ENCODE data around the gene RIPK4.

The RIPK4 gene

DNA sequence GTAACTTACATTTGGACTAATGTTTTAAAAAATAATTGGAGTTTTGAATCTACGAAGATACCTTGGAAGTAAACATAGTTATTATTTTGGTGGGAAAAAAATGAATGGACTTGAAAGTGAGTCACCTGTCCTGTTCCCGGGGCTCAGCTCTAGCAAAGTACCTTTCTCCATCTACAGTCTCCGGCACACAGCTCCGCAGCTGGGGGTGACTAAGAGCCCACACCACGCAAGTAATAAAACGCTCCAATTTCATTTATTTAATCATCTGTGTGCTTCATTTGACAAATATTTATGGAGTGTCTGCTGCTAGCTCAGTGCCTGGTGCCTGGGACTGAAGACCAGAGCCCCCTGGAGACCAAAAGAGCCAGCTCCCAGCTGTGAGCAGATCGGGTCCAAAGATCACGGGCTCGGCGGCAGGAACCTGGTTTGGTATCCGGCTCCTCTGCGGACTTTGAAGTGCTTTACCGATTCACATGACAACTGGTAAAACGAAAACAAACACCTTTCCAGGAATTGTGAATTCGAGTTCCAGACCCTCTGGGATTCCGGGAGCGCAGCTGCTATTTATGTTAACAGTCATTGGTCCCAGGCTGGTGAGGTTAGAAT lies 1.7 kb upstream of the RIPK4 start:
- peak; percentile 61 for DNase-seq

GRCh38 chr21:41767606-41768436 lies 969 bp upstream of the RIPK4 start:
- DNase-seq = no peak

- no peak for DNase-seq
These were observed 624 bp downstream of the RIPK4 start for GRCh38 chr21:41765973-41766882.

- DNase-seq = no peak
These were observed 1.4 kb downstream of the RIPK4 start for GRCh38 chr21:41765420-41765821.

DNA sequence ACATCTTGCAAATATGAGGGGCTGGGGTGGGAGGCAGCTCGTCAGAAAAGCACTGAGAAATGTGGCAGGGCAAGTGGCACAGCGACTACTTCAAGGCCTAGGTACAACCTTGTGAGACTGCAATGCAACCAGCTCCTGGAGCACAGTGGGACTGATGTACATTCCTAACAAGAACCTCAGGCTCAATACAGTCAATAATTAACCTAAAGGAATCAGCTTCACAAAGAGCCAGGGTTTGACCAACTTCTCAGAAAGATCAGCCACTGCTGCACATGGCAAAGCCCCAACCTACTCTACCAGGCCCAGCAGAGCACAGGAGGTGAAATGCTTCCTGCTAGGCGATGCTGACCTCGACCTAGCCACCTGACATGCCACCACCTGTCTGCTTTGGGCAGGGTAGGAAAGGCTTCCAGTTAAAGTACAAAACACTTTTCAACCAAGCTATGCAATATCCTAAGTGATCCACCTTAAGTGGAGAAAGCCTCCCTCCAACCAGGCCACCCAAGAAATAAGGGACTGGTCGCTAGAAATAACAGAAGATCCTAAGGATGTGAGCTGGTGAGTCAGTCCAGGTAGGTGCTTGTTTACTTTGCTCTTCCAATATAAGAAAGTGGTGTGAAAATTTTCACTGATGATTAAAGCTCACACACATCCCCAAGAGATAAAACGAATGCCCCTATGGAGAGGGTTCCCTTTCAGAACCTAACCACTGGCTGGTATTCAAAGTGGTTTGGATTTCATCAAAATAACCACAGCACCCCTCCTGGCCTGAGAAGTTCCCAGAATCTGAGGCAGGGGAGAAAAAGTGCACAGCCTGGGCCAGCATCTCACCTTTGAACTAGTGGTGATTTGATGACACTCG lies 2.1 kb downstream of the RIPK4 start:
- no peak for DNase-seq

GRCh38 chr21:41763996-41764395 lies 2.9 kb downstream of the RIPK4 start:
- no peak for DNase-seq

- no peak for DNase-seq
These were observed 3.4 kb downstream of the RIPK4 start for GRCh38 chr21:41763398-41763931.

- no peak for DNase-seq
These were observed 4.1 kb downstream of the RIPK4 start for GRCh38 chr21:41762753-41763152.

GRCh38 chr21:41761934-41762635 lies 4.8 kb downstream of the RIPK4 start:
- peak; percentile 39 for DNase-seq

GRCh38 chr21:41761211-41761933 lies 5.5 kb downstream of the RIPK4 start:
- peak; percentile 37 for DNase-seq

GRCh38 chr21:41760411-41760810 lies 6.4 kb downstream of the RIPK4 start:
- DNase-seq = no peak

- DNase-seq = no peak
These were observed 6.9 kb downstream of the RIPK4 start for GRCh38 chr21:41759926-41760325.

- no peak for DNase-seq
These were observed 7.5 kb downstream of the RIPK4 start for GRCh38 chr21:41759214-41759840.

DNA sequence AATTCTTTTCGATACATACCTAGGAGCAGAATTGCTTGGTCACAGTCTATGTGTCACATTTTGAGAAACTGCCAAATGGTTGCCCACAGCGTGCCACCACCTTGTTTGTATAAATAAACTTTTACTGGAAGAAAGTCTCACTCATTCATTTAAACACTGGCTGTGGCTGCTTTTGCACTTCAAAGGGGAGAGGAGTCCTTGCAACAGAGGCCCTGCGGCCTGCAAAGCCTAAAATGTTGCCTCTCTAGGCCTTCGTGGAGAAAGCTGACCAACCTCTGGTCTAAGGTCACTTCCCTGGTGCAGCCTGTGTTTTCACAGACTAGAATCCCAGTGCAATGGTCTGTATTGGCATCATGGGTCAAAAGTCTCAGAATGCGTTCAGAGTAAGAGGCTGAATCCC lies 8.3 kb downstream of the RIPK4 start:
- no peak for DNase-seq

DNA sequence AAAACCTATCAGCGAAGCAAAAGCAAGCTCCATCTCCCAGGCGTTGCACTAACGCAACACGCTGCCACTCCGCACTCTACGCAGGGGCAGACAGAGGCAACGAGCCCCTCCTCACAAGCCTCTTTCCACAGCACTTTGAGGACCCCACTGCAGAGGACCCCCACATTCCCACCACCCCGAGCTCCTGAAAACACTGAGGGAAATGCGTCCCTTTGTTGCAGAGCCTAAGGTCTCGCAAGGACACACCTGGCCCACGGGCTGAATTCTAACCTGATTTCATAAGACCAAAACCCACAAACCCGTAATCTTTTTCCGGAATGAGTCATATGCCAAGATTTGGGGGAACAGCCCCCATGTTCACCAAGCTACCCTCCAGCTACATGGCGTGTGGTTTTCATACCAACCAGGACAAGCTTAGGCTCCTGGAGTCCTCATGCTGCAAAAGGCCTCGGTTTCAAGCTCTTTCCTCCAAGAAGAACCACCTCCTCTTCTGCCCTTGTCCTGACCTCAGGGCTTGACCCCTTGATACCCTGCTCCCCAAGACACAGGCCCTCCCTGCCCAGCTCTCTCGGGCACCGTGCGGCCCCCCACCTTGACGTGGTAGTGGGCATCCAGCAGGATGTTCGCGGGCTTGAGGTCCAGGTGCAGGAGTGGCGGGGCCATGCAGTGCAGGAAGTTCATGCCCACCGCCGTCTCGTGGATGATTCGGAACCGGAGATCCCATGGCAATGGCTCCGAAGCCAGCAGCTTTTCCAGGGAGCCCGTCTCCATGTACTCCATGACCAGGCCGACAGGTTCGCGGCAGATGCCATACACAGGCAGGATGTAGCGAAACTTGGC lies 10.7 kb downstream of the RIPK4 start:
- no peak for DNase-seq

- DNase-seq = no peak
These were observed 11.5 kb downstream of the RIPK4 start for GRCh38 chr21:41755258-41755933.

GRCh38 chr21:41754479-41754891 lies 12.4 kb downstream of the RIPK4 start:
- DNase-seq = no peak

DNA sequence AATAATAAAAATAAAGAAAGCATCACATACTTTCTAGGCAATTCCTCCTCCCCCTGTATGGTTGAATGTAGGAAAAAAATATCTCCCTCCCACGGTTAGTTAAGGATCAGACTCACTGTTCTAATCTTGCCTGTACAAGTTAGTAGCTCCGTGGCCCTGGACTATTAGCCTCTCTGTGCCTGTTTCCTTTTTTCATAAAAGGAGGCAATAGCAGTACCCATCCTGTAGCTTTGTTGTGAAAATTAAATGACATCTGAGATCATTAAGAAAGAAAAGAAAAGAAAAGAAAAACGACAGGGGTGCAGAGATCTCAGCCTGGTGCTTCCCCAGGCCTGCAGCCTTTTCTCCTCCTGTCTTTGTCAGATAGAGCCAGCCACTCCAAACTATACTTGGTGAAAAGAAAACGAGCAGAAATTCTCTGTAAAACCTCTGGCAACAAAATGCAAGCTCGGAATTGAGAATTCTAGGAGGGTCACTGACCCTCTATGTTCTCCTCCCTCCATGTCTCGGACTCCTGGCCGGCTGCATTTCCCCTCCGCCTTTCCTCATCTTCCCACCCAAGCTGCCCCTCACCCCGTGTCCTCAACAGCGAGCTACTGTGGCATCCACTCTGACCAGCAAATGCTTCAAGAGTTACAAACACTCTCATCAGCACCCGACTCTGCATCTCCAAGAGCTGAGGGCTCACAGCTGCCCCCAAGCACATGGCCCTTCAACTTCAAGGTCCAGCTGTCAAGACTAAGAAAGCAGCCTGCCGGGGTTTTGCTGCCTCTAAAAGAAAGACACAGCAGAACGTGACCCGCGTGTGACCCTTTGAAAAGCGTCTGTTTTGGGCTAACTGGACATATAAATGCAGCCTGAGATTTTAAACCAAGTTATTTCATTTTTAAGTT lies 13.6 kb downstream of the RIPK4 start:
- DNase-seq = no peak

Measured in OCI-M1 (cell line).